Fibroblast of lung (primary cell): ENCODE results near the gene RCAN2.

Experiments used
- CTCF ChIP-seq, 2 donors: IDR thresholded peaks in 1 of 2; conservative IDR thresholded peaks in 1 of 2; 1 replicate in 1 of 2; 2 replicates in 1 of 2; pipeline ENCODE4 v1.5.1; 2011 to 2012; ENCODE audit warnings: low read length in 2 of 2, control low read depth in 1 of 2, inconsistent platforms in 1 of 2, low read depth in 1 of 2, mild to moderate bottlenecking in 1 of 2
- EZH2 ChIP-seq: IDR thresholded peaks from 2 replicates; pipeline ENCODE4 v1.5.1; 2012; ENCODE audit warnings: low read length, control low read depth, mild to moderate bottlenecking; ENCODE audit errors: missing control alignments

- no peak for TF ChIP-seq CTCF (conservative IDR thresholded peaks at IDR 0.05 in 1 of 2, IDR thresholded peaks at IDR 0.05 in 1 of 2; ENCODE audit: low read depth in 1 of 2, low read length in 2 of 2)
- TF ChIP-seq EZH2 = no peak
These were observed 22.3 kb upstream of the RCAN2 start for GRCh38 chr6:46513533-46513932.
